Cardiac ventricle fibroblast (primary cell): ENCODE measurements around the gene CPPED1. TPM values are rescaled to one million over a fixed set of nuclear protein-coding genes. Genes with fewer than 3 reads are reported as not detected.

Experiments
- total RNA-seq: library from RNA; depleted of rRNA; stranded (reverse); fragments of >200 nt; gene quantifications from 2 replicates; pipeline ENCODE4 v1.2.3, GENCODE V29; 2015

CPPED1 gene, protein sequence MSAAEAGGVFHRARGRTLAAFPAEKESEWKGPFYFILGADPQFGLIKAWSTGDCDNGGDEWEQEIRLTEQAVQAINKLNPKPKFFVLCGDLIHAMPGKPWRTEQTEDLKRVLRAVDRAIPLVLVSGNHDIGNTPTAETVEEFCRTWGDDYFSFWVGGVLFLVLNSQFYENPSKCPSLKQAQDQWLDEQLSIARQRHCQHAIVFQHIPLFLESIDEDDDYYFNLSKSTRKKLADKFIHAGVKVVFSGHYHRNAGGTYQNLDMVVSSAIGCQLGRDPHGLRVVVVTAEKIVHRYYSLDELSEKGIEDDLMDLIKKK
- 10.5 and 14.6 TPM in 2 replicates for total RNA-seq

DNA sequence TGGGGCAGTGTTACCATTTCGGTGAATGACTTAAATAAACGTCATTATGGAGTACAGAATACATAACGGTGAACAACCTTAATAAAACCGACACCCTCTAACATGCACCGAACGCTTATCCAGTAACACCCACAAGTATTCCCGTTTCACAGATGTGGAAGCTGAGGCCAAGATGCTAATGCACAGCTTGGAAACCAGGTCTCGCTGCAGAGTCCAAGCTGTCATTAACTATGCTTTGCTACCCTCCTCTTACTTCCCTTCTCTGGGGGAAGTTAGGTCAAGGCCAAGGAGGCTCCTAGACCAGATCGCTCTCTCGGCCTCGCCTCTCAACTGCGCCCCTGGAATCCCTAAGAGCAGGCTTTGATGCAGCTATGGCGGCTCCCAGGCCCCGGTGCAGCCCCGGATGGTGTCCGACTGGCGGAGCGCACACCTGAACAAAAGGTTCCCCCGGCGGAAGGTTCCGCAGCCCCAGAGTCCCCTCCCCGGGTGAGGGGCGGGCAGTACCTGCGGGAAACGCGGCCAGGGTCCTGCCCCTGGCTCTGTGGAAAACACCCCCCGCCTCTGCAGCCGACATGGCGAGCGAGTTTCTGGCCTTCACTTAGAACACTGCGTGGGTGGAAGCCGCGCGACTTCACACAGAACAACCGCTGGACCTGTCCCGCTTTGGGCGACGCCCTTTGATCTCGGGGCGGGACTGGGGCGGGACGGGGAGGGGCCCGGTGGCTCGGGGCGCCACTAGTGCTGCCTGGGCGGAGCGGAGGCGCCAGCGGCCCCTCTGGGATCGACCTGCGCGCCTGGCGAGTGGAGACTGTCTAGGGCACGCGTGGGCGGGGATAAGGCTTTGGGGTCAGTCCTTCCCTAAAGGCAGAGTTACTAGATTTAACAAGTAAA is at the start of gene CPPED1:
TSS of gene CPPED1 (minus strand) at position 685 of the 891 bp plus-strand sequence. CDS start at position 574, 111 bp downstream.

Other genes starting within 250 kb of the CPPED1 start
- gene SHISA9, start 97.7 kb upstream of the CPPED1 start, total RNA-seq = not detected in 2 replicates